NCI-H460 (cell line): ENCODE results near the gene SLC9A2. TPM values are rescaled to one million over a fixed set of nuclear protein-coding genes. Genes with fewer than 3 reads are reported as not detected.

Experiments
- DNase-seq: peaks from one replicate; pipeline ENCODE4 v3.0.0-alpha.2; 2016; ENCODE audit warnings: low read depth; ENCODE audit errors: extremely low read depth
- total RNA-seq: library from RNA; depleted of rRNA; stranded (reverse); fragments of >200 nt; shearing (Covaris generic); gene quantifications from 2 replicates; pipeline ENCODE4 v1.2.3, GENCODE V29; 2014; rRNA removed

Gene SLC9A2
- total RNA-seq, 1 experiment from 2014 or later = 20.1 TPM

- DNase-seq = no peak
Observed at GRCh38 chr2:102724016-102724490, 104.7 kb downstream of the SLC9A2 start.

- DNase-seq = no peak
Observed at GRCh38 chr2:102724553-102724952, 105.2 kb downstream of the SLC9A2 start.

DNA sequence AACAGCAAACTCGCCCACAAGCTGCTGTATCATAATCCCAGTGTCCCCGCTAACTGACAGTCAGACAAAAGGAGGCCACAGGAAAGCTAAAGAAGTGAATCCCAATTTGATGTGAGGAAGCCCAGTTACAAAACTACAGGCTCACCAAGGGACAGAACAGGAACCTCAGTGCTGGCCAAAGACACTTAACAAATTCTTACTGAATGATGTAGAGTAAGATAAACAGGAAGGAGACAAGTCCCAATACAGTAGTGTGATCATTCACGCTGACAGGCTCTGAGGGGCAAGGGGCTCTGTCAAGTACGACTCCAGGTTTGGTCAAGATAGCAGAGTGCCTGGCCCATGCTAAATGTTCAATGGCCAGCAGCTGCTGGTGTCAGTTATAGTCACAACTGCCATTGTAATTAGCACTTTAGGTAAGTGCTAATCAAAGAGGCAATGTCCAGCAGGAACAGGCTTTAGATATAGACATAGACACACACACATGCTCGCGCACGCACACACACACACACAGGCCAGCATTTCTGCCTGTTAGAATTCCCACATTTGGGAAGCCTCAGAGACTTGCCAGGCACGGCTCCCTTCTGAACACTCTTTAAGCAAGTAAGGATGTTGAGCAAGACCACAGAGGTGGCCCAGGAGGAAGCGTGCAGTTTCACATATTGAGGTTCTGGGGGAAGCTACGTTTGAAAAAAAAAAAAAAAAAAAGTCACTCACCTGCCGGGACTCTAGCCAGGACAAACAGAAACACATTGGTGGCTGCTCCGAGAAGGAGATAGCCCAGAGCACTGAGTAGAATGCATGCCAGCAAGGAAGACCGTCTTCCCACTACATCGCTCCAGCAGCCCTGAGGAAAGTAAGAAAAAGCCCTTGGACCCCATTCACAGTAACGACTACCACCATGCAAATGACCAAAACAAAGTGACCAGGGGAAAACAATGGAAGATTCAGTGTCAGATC lies 107.1 kb downstream of the SLC9A2 start:
- no peak for DNase-seq

- no peak for DNase-seq
Observed at GRCh38 chr2:102735416-102736109, 116.2 kb downstream of the SLC9A2 start.

GRCh38 chr2:102736110-102736409 lies 116.7 kb downstream of the SLC9A2 start:
- DNase-seq = peak; percentile 5

- DNase-seq = peak; percentile 62
Observed at GRCh38 chr2:102736410-102737409, 117.4 kb downstream of the SLC9A2 start.

- no peak for DNase-seq
Observed at GRCh38 chr2:102737431-102737830, 118.1 kb downstream of the SLC9A2 start.

- no peak for DNase-seq
Observed at GRCh38 chr2:102743259-102743658, 123.9 kb downstream of the SLC9A2 start.

DNA sequence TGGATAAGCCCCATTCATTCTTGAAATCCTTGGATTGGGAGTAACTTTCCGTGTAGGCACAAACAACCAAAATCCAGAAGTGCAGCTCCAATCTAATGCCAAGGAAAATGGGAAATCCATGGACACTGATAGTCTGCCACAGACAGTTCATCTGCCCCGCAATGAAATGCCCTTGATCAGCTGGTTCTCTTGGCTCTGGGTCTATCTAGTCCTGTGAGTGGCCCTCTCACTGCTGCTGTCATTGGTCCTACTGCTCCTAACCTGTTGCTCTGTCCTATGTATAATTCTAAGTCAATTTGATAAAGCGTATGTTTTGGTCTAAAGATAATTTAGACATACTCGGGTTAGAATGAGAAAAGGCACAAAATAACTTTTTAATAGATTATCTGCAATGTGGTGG lies 128.8 kb downstream of the SLC9A2 start:
- DNase-seq = no peak

- no peak for DNase-seq
Observed at GRCh38 chr2:102749938-102750337, 130.6 kb downstream of the SLC9A2 start.

DNA sequence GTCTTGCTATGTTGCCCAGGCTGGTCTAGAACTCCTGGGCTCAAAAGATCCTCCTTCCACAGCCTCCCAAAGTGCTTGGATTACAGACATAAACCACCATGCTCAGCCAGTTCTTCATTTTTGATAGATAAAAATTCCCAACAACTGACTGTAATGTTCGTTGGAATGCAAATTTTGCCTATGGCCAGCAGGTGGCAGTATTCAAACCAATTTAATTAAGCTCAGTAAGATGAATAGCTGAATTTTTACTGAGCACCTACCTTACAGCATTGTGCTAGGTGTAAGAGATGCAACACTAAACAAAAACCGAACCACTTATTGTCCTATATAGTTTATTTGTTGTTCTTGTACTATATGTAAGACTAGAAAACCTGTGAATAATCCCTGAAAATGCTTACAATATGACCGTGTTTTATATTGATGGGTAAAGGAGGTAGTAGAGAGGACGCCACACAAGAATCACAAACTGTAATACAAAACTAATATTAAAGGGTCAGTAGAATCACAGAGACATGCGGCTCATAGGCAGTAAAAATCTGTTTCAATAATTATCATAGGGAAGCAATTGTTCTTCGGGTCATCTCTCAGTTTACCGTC lies 134.3 kb downstream of the SLC9A2 start:
- DNase-seq = peak; percentile 57

- no peak for DNase-seq
Observed at GRCh38 chr2:102754456-102755145, 135.2 kb downstream of the SLC9A2 start.

DNA sequence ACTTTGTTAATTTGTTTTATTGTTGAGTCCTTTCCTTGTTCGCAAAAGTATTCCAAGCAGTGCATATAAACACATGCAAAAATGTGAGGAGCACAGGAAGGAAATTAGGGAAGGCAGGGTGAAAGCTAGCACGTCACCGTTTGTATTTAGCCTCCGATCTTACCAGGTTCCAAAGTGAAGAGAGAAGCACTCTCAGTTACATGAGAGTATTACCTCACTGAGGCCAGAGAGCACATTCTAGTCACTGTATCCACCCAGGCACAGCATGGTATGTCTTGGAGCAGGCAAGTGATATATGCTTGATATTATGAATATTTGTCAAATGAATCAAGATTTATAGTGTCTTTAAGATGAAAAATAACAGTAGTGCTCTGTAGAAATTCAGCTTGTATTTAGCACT lies 135.9 kb downstream of the SLC9A2 start:
- no peak for DNase-seq

DNA sequence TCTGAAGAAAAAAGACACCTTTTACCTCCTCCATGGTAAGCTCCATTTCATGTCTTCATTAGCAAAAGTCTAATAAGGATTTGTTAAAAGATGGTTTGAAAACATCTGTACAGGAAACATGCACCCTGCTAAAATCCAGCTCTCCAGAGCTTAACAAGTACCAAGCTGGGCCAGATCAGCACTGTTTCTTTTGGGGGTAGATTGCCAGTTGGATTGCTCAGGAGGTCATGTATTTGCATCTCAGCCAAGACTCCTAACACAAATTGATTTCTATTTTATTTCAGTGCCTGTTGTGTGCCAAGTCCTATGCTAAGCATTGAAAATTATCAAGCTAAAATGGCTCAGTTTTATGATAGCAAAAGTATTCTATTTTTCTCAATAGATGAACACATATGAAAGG lies 139.1 kb downstream of the SLC9A2 start:
- no peak for DNase-seq

Other genes with a start within 250 kb of the SLC9A2 start
- gene IL18RAP, start 196.4 kb upstream of the SLC9A2 start, total RNA-seq = 1.2 and 1.3 TPM in 2 replicates
- not detected in 2 replicates for gene SLC9A4, start 146.3 kb upstream of the SLC9A2 start, total RNA-seq
- gene TMEM182, start 142.5 kb downstream of the SLC9A2 start, total RNA-seq = 6.9 and 9.1 TPM in 2 replicates